ENCODE data around the gene PCDHA9.
"Not testable (repeated sequence)": the region's sequence is repeated elsewhere in the genome, so short reads cannot be mapped to it uniquely, and the experiment has no call there.

The PCDHA9 gene

GRCh38 chr5:140822969-140823368, 25.2 kb upstream of the PCDHA9 start:
- not testable (repeated sequence) for H3K4me1 ChIP-seq (ENCODE audit: control insufficient read depth, insufficient read depth, low read length); H3K36me3 ChIP-seq (ENCODE audit: control insufficient read depth, insufficient read depth, low read length); H3K9me3 ChIP-seq (ENCODE audit: control insufficient read depth, insufficient read depth, low read length); H3K4me3 ChIP-seq (ENCODE audit: low read depth, low read length); H3K9ac ChIP-seq (ENCODE audit: low read depth, low read length); H3K27me3 ChIP-seq (ENCODE audit: control insufficient read depth, insufficient read depth, low read length)

GRCh38 chr5:140823475-140823874, 24.7 kb upstream of the PCDHA9 start:
- Histone ChIP-seq H3K9ac (ENCODE audit: low read depth, low read length) (no peak overlapping the region), H3K9me3 (ENCODE audit: control insufficient read depth, insufficient read depth, low read length) (no peaks in the 10 kb centered on the region), H3K4me3 (ENCODE audit: low read depth, low read length) (no peak overlapping the region), H3K27me3 (ENCODE audit: control insufficient read depth, insufficient read depth, low read length) (no peaks in the 10 kb centered on the region), H3K4me1 (ENCODE audit: control insufficient read depth, insufficient read depth, low read length) (no peaks in the 10 kb centered on the region), H3K36me3 (ENCODE audit: control insufficient read depth, insufficient read depth, low read length) (no peaks in the 10 kb centered on the region)

GRCh38 chr5:140827704-140828361, 20.3 kb upstream of the PCDHA9 start, which contains the start of gene PCDHA6:
Gene PCDHA6, plus strand, starts transcription at chr5:140827960. Its CDS starts 132 bp downstream, at chr5:140828092.
- Histone ChIP-seq H3K4me1 (ENCODE audit: control insufficient read depth, insufficient read depth, low read length) (no peaks in the 10 kb centered on the region), H3K9ac (ENCODE audit: low read depth, low read length) (no peak within 1 kb of the TSS), H3K9me3 (ENCODE audit: control insufficient read depth, insufficient read depth, low read length) (no peaks in the 10 kb centered on the region), H3K27me3 (ENCODE audit: control insufficient read depth, insufficient read depth, low read length) (no peaks in the 10 kb centered on the region), H3K36me3 (ENCODE audit: control insufficient read depth, insufficient read depth, low read length) (peaks cover 4% of the 10 kb centered on the region), H3K4me3 (ENCODE audit: low read depth, low read length) (no peak within 1 kb of the TSS)

- Histone ChIP-seq H3K4me3 (ENCODE audit: low read depth, low read length) (no peak overlapping the region), H3K9me3 (ENCODE audit: control insufficient read depth, insufficient read depth, low read length) (no peaks in the 10 kb centered on the region), H3K9ac (ENCODE audit: low read depth, low read length) (no peak overlapping the region), H3K27me3 (ENCODE audit: control insufficient read depth, insufficient read depth, low read length) (no peaks in the 10 kb centered on the region), H3K4me1 (ENCODE audit: control insufficient read depth, insufficient read depth, low read length) (no peaks in the 10 kb centered on the region), H3K36me3 (ENCODE audit: control insufficient read depth, insufficient read depth, low read length) (peaks cover 4% of the 10 kb centered on the region)
Observed at GRCh38 chr5:140828362-140828737, 19.8 kb upstream of the PCDHA9 start.

- H3K27me3 ChIP-seq (ENCODE audit: control insufficient read depth, insufficient read depth, low read length); H3K4me1 ChIP-seq (ENCODE audit: control insufficient read depth, insufficient read depth, low read length); H3K9ac ChIP-seq (ENCODE audit: low read depth, low read length); H3K36me3 ChIP-seq (ENCODE audit: control insufficient read depth, insufficient read depth, low read length); H3K9me3 ChIP-seq (ENCODE audit: control insufficient read depth, insufficient read depth, low read length); H3K4me3 ChIP-seq (ENCODE audit: low read depth, low read length): not testable (repeated sequence)
Observed at GRCh38 chr5:140829511-140830501, 18.4 kb upstream of the PCDHA9 start.

GRCh38 chr5:140833993-140834392, 14.2 kb upstream of the PCDHA9 start, which contains the start of gene PCDHA7:
Gene PCDHA7, plus strand, starts transcription at chr5:140834269. Its CDS starts 115 bp downstream, at chr5:140834384.
- no peaks in the 10 kb centered on the region for H3K4me1 ChIP-seq (ENCODE audit: control insufficient read depth, insufficient read depth, low read length)
- no peaks in the 10 kb centered on the region for H3K9me3 ChIP-seq (ENCODE audit: control insufficient read depth, insufficient read depth, low read length)
- H3K4me3 ChIP-seq (ENCODE audit: low read depth, low read length): peak within 1 kb of the TSS; percentile 32
- H3K9ac ChIP-seq (ENCODE audit: low read depth, low read length): no peak within 1 kb of the TSS
- no peaks in the 10 kb centered on the region for H3K27me3 ChIP-seq (ENCODE audit: control insufficient read depth, insufficient read depth, low read length)
- peaks cover 4% of the 10 kb centered on the region for H3K36me3 ChIP-seq (ENCODE audit: control insufficient read depth, insufficient read depth, low read length)

GRCh38 chr5:140834439-140835008, 13.7 kb upstream of the PCDHA9 start:
- peak overlapping the region; percentile 32 for H3K4me3 ChIP-seq (ENCODE audit: low read depth, low read length)
- not testable (repeated sequence) for H3K27me3 ChIP-seq (ENCODE audit: control insufficient read depth, insufficient read depth, low read length); H3K4me1 ChIP-seq (ENCODE audit: control insufficient read depth, insufficient read depth, low read length); H3K9me3 ChIP-seq (ENCODE audit: control insufficient read depth, insufficient read depth, low read length); H3K9ac ChIP-seq (ENCODE audit: low read depth, low read length); H3K36me3 ChIP-seq (ENCODE audit: control insufficient read depth, insufficient read depth, low read length)

GRCh38 chr5:140835622-140836510, 12.3 kb upstream of the PCDHA9 start:
- Histone ChIP-seq H3K9ac (ENCODE audit: low read depth, low read length) (no peak overlapping the region), H3K27me3 (ENCODE audit: control insufficient read depth, insufficient read depth, low read length) (no peaks in the 10 kb centered on the region), H3K4me1 (ENCODE audit: control insufficient read depth, insufficient read depth, low read length) (no peaks in the 10 kb centered on the region), H3K4me3 (ENCODE audit: low read depth, low read length) (no peak overlapping the region), H3K9me3 (ENCODE audit: control insufficient read depth, insufficient read depth, low read length) (no peaks in the 10 kb centered on the region), H3K36me3 (ENCODE audit: control insufficient read depth, insufficient read depth, low read length) (no peaks in the 10 kb centered on the region)

- Histone ChIP-seq H3K9me3 (ENCODE audit: control insufficient read depth, insufficient read depth, low read length) (no peaks in the 10 kb centered on the region), H3K9ac (ENCODE audit: low read depth, low read length) (no peak within 1 kb of the TSS), H3K27me3 (ENCODE audit: control insufficient read depth, insufficient read depth, low read length) (no peaks in the 10 kb centered on the region), H3K4me3 (ENCODE audit: low read depth, low read length) (peak within 1 kb of the TSS; percentile 28), H3K4me1 (ENCODE audit: control insufficient read depth, insufficient read depth, low read length) (no peaks in the 10 kb centered on the region), H3K36me3 (ENCODE audit: control insufficient read depth, insufficient read depth, low read length) (no peaks in the 10 kb centered on the region)
Observed at GRCh38 chr5:140840978-140841962, 6.9 kb upstream of the PCDHA9 start, which contains the start of gene PCDHA8. Gene PCDHA8, plus strand, starts transcription at chr5:140841187. Its CDS starts 135 bp downstream, at chr5:140841322.
